A549 (cell line): ENCODE data around the gene GRID2. TPM values are rescaled to one million over a fixed set of nuclear protein-coding genes. Genes with fewer than 3 reads are reported as not detected.

Experiments
- ATAC-seq, 2 experiments: fragments of 200-7000 bp in 1 of 2; fragments of >200 bp in 1 of 2; cut with Nextera tagmentation in 1 of 2; cut with Tn5 transposase in 1 of 2; 3 replicates each; pipeline versions ENCODE4 v1.8.0 to v1.9.1; 2018 to 2020; ENCODE audit warnings: mild to moderate bottlenecking in 1 of 2, moderate library complexity in 1 of 2
- CTCF ChIA-PET: fragments of 300-600 bp; sonication (Branson Sonifier 250); formaldehyde crosslinking; extraction: SDS; loops from one replicate; lab custom pipeline; 2021; ENCODE audit warnings: antibody characterized with exemption, inconsistent platforms; lab: Yijun Ruan, JAX
- POLR2A ChIA-PET: fragments of 350-600 bp; formaldehyde crosslinking; extraction: SDS; loops from one replicate; lab custom pipeline; 2021; ENCODE audit warnings: antibody characterized with exemption, inconsistent platforms; lab: Yijun Ruan, JAX
- DNase-seq, 2 experiments: peaks; one replicate each; pipeline versions ENCODE4 v3.0.0 to v3.0.0-alpha.2; 2011 to 2016; ENCODE audit warnings: low read depth in 1 of 2, low spot score in 1 of 2
- FAIRE-seq: peaks from 2 replicates; lab custom pipeline; 2011; peaks lifted over from hg19 to GRCh38; lab: Jason Lieb, UNC
- H3K27ac ChIP-seq, 2 experiments: fragments of >200 bp; sonication (Bioruptor Twin); formaldehyde crosslinking; 3 replicates each; pipeline ENCODE4 v1.5.1; 2016 to 2017
- H3K4me1 ChIP-seq: fragments of >200 bp; sonication (Bioruptor Twin); formaldehyde crosslinking; 3 replicates; pipeline ENCODE4 v1.6.1; 2016
- H3K4me2 ChIP-seq: fragments of >200 bp; sonication (Bioruptor Twin); formaldehyde crosslinking; 3 replicates; pipeline ENCODE4 v1.6.1; 2016
- H3K4me3 ChIP-seq: fragments of >200 bp; sonication (Bioruptor Twin); formaldehyde crosslinking; 3 replicates; pipeline ENCODE4 v1.5.1; 2016
- H3K9me3 ChIP-seq: fragments of >200 bp; sonication (Bioruptor Twin); formaldehyde crosslinking; 3 replicates; pipeline ENCODE4 v1.6.1; 2016
- ATOH8 ChIP-seq: fragments of 250-450 bp; sonication (Bioruptor Pico); IDR thresholded peaks from 2 replicates; pipeline ENCODE4 v1.5.0; 2020; ENCODE audit warnings: low read depth, mild to moderate bottlenecking, moderate library complexity
- CBX2 ChIP-seq: fragments of 200-600 bp; sonication (generic); IDR thresholded peaks from 2 replicates; pipeline ENCODE4 v1.6.1; 2016; ENCODE audit warnings: low read depth, mild to moderate bottlenecking, borderline replicate concordance
- CHD4 ChIP-seq: fragments of 200-600 bp; sonication (generic); IDR thresholded peaks from 2 replicates; pipeline ENCODE4 v1.6.1; 2016; ENCODE audit warnings: antibody characterized with exemption, mild to moderate bottlenecking, borderline replicate concordance
- CTCF ChIP-seq: fragments of >200 bp; sonication (Bioruptor Twin); formaldehyde crosslinking; IDR thresholded peaks from 3 replicates; pipeline ENCODE4 v1.5.1; 2016
- E2F6 ChIP-seq: IDR thresholded peaks from 2 replicates; pipeline ENCODE4 v1.6.1; 2012; ENCODE audit warnings: low read depth, borderline replicate concordance
- EHMT2 ChIP-seq: fragments of 200-600 bp; sonication (generic); IDR thresholded peaks from 2 replicates; pipeline ENCODE4 v1.6.1; 2016; ENCODE audit warnings: antibody characterized with exemption, low read depth, mild to moderate bottlenecking, moderate library complexity
- ELK1 ChIP-seq: fragments of 150-350 bp; IDR thresholded peaks from 2 replicates; pipeline ENCODE4 v1.6.1; 2014; ENCODE audit warnings: low read depth, mild to moderate bottlenecking, low read length
- HES2 ChIP-seq: fragments of >200 bp; sonication (Bioruptor Twin); formaldehyde crosslinking; IDR thresholded peaks from 2 replicates; pipeline ENCODE4 v1.6.1; 2016
- KDM1A ChIP-seq: fragments of 200-600 bp; sonication (generic); IDR thresholded peaks from 2 replicates; pipeline ENCODE4 v1.6.1; 2016; ENCODE audit warnings: low read depth, mild to moderate bottlenecking
- KDM5A ChIP-seq: fragments of 200-600 bp; sonication (generic); IDR thresholded peaks from 2 replicates; pipeline ENCODE4 v1.6.1; 2016; ENCODE audit warnings: antibody characterized with exemption, mild to moderate bottlenecking
- MAFK ChIP-seq: fragments of 450-650 bp; IDR thresholded peaks from 2 replicates; pipeline ENCODE4 v1.6.1; 2014; ENCODE audit not compliant: partially characterized antibody
- POLR2AphosphoS2 ChIP-seq: conservative IDR thresholded peaks from 2 replicates; pipeline ENCODE4 v1.6.1; 2012; ENCODE audit warnings: low read length, improper control_type of control experiment, inconsistent platforms
- RAD21 ChIP-seq, 2 experiments: fragments of >200 bp in 1 of 2; sonication (Bioruptor Twin) in 1 of 2; formaldehyde crosslinking in 1 of 2; IDR thresholded peaks in 1 of 2; conservative IDR thresholded peaks in 1 of 2; 2 replicates in 1 of 2; 3 replicates in 1 of 2; pipeline ENCODE4 v1.6.1; 2012 to 2018; ENCODE audit warnings: inconsistent platforms in 1 of 2
- RARB ChIP-seq: fragments of 250-450 bp; sonication (Bioruptor Pico); IDR thresholded peaks from 2 replicates; pipeline ENCODE4 v1.8.0; 2021; ENCODE audit warnings: mild to moderate bottlenecking, moderate library complexity
- REST ChIP-seq: fragments of 200-600 bp; sonication (generic); IDR thresholded peaks from 2 replicates; pipeline ENCODE4 v1.6.1; 2016; ENCODE audit warnings: antibody characterized with exemption, mild to moderate bottlenecking, moderate library complexity
- RNF2 ChIP-seq: fragments of 200-600 bp; sonication (generic); IDR thresholded peaks from 2 replicates; pipeline ENCODE4 v1.6.1; 2016; ENCODE audit warnings: low read depth, mild to moderate bottlenecking, antibody characterized with exemption, moderate library complexity, borderline replicate concordance
- TFCP2L1 ChIP-seq: fragments of 250-450 bp; sonication (Bioruptor Pico); IDR thresholded peaks from 2 replicates; pipeline ENCODE4 v1.5.0; 2021; ENCODE audit warnings: mild to moderate bottlenecking
- TP53 ChIP-seq: fragments of 250-450 bp; sonication (Bioruptor Pico); IDR thresholded peaks from 2 replicates; pipeline ENCODE4 v1.5.0; 2021; ENCODE audit warnings: mild to moderate bottlenecking, moderate library complexity
- ZFP36 ChIP-seq: fragments of 450-650 bp; IDR thresholded peaks from 2 replicates; pipeline ENCODE4 v1.6.1; 2014; ENCODE audit warnings: borderline replicate concordance; ENCODE audit not compliant: partially characterized antibody
- WGBS: methylation state at CpG from one replicate; pipeline ENCODE4 v1.1.6; 2017; ENCODE audit errors: missing lambda C conversion rate; 5-methylcytosine and 5-hydroxymethylcytosine counted together
- polyA plus RNA-seq, 4 experiments: library from polyadenylated mRNA; depleted of rRNA in 3 of 4; stranded (reverse); fragments of >200 nt; fragmentation: RNase III in 1 of 4; extraction: RNeasy Plus Mini Kit Qiagen cat#74134 plus additional on column Dnase treatment in 1 of 4; gene quantifications; 2 replicates in 3 of 4; 3 replicates in 1 of 4; pipeline ENCODE4 v1.2.3, GENCODE V29; 2011 to 2017

GRID2 gene
- polyA plus RNA-seq, 2 of the 4 experiments (the other 2 are of a cell fraction), result not detected

GRCh38 chr4:93337196-93337595 is 1033.4 kb downstream of the GRID2 start (continued):
- TF ChIP-seq REST, result no peak
- TF ChIP-seq EHMT2, result no peak

- ChIA-PET POLR2A (no interaction called here), CTCF (no interaction called here)
- H3K27ac ChIP-seq, result no peak overlapping the region
- no peak overlapping the region for H3K4me2 ChIP-seq
- no peak overlapping the region for H3K4me3 ChIP-seq
- no peaks in the 10 kb centered on the region for H3K4me1 ChIP-seq
- DNase-seq, result no peak
- TF ChIP-seq ZFP36, result no peak
- TF ChIP-seq KDM5A, result no peak
- no peak for TF ChIP-seq TFCP2L1
- TF ChIP-seq REST, result no peak
- no peak for TF ChIP-seq HES2
- no peak for TF ChIP-seq E2F6
- no peak for TF ChIP-seq CHD4
- no peaks in the 10 kb centered on the region for H3K9me3 ChIP-seq
- 33% methylated on average over 2 of the region's 2 CpGs for WGBS
- ATAC-seq, result no peak
- no peak for FAIRE-seq
Observed at GRCh38 chr4:93342738-93343137, 1039.0 kb downstream of the GRID2 start.

GRCh38 chr4:93346840-93347239 is 1043.1 kb downstream of the GRID2 start:
- H3K4me1 ChIP-seq, result no peaks in the 10 kb centered on the region
- TF ChIP-seq TP53 (CRISPR knock-in tag), result no peak
- no peak for TF ChIP-seq MAFK
- no peak for TF ChIP-seq RARB (CRISPR knock-in tag)
- TF ChIP-seq CBX2, result no peak
- TF ChIP-seq ELK1, result no peak
- no peak for TF ChIP-seq KDM1A
- TF ChIP-seq RNF2, result no peak
- TF ChIP-seq EHMT2, result no peak
- no peak for TF ChIP-seq CTCF
- no peak for TF ChIP-seq RAD21 (conservative IDR thresholded peaks at IDR 0.05 in 1 of 2, IDR thresholded peaks at IDR 0.05 in 1 of 2)
- TF ChIP-seq HES2, result no peak
- TF ChIP-seq ZFP36, result no peak
- no peak for TF ChIP-seq POLR2AphosphoS2
- TF ChIP-seq ATOH8 (CRISPR knock-in tag), result no peak
- TF ChIP-seq, all 56 proteins: peak for 0
- ChIA-PET POLR2A (no interaction called here), CTCF (interaction anchor here (1.2 kb wide), 1 partner anchor 28 kb away, joined by 3 read pairs; no protein-coding TSS in a partner anchor)
- Histone ChIP-seq H3K4me2 (no peak overlapping the region), H3K9me3 (no peaks in the 10 kb centered on the region), H3K4me3 (no peak overlapping the region), H3K27ac (no peak overlapping the region)
- 89% methylated on average over 4 of the region's 4 CpGs for WGBS
- ATAC-seq (no peak), DNase-seq (no peak), FAIRE-seq (no peak)
